Peyer's patch (tissue), 4 donors: ENCODE measurements around the gene S100A12. TPM values are rescaled to one million over a fixed set of nuclear protein-coding genes. Genes with fewer than 3 reads are reported as not detected.

ENCODE experiments used
- DNase-seq, 3 donors: peaks; one replicate each; pipeline ENCODE4 v3.0.0-alpha.2; 2017 to 2019
- H3K27ac ChIP-seq, 4 donors: fragments of 200-600 bp; sonication (generic); one replicate each; pipeline ENCODE4 v1.5.1; 2016 to 2019
- H3K27me3 ChIP-seq, 2 donors: fragments of 200-600 bp; sonication (generic); one replicate each; pipeline ENCODE4 v1.5.1; 2019
- H3K36me3 ChIP-seq, 3 donors: fragments of 200-600 bp; sonication (generic); one replicate each; pipeline ENCODE4 v1.5.1; 2016 to 2019
- H3K4me1 ChIP-seq, 4 donors: fragments of 200-600 bp; sonication (generic); one replicate each; pipeline ENCODE4 v1.5.1; 2016 to 2019
- H3K4me3 ChIP-seq, 4 donors: fragments of 200-600 bp; sonication (generic); 1 replicate in 3 of 4; 2 replicates in 1 of 4; pipeline ENCODE4 v1.5.1; 2016 to 2019; ENCODE audit warnings: mild to moderate bottlenecking in 1 of 4
- H3K9me3 ChIP-seq, 4 donors: fragments of 200-600 bp; sonication (generic); one replicate each; pipeline ENCODE4 v1.5.1; 2016 to 2019; ENCODE audit warnings: mild to moderate bottlenecking in 1 of 4
- POLR2A ChIP-seq, 2 donors: fragments of 450-650 bp; IDR thresholded peaks; one replicate each; pipeline ENCODE4 v1.5.1; 2017; ENCODE audit warnings: antibody characterized with exemption in 2 of 2, mild to moderate bottlenecking in 2 of 2, moderate library complexity in 2 of 2
- total RNA-seq, 4 donors: library from RNA; depleted of rRNA; stranded (reverse); fragments of >200 nt; gene quantifications; one replicate each; pipeline ENCODE4 v1.1.0, GENCODE V29; 2016
- TF ChIP-seq, protein P1 (sequence below), 6 experiments: fragments of 450-650 bp in 4 of 6; fragments of 200-600 bp in 2 of 6; sonication (generic) in 1 of 6; IDR thresholded peaks; one replicate each; pipeline ENCODE4 v1.5.1; 2017 to 2019; ENCODE audit warnings: antibody characterized with exemption in 6 of 6, mild to moderate bottlenecking in 3 of 6, moderate library complexity in 1 of 6

S100A12 gene
- total RNA-seq, 4 donors from 2014 or later, result not detected

DNA sequence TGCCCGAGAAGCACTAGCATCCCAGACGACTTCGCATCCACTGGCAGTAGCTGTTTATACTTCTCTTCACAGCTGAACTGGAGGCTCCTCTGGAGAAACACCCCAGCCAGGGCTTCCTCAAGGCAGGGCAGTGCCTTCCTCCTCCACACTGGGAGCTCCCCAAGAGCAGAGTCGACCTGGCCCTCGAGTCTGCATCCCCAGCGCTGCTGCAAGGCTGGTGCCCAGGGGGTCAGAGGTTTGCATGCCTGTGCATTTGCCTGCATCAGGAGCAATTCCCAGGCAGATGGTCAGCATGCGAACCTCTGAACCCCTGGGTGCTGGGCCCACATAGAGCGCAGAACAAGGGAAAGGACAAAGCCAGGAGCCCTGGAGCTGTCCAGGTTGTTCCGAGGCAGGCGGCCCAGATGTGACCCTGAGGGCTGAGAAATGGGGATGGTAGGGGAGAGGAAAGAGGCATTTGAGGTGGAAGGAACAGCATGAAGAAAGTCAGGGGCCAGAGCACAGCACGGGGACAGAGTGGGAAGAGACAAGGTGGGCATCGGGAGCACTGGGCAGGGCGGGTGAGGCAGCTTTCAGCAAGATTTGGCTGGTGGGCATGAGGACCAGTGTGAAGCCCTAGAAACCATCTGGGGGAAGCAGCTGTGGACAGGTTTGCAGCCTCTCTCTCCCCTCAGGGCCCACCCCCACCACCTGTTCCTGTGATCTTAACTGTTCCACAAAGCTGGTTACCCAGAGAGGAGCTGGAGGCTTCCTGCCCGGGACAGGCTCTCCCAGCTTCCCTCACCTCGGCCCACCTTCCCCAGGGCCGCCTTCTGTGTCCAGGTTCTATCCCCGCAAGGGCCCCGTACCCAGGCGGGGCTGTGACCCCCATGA lies 21.9 kb upstream of the S100A12 start:
- Histone ChIP-seq H3K27me3 (no peaks in the 10 kb centered on the region), H3K27ac (no peak overlapping the region), H3K36me3 (no peaks in the 10 kb centered on the region), H3K4me3 (no peak overlapping the region), H3K4me1 (no peaks in the 10 kb centered on the region), H3K9me3 (no peaks in the 10 kb centered on the region)
- no peak for DNase-seq
- TF ChIP-seq POLR2A (IDR thresholded peaks at IDR 0.05), result no peak
- TF ChIP-seq, protein P1, sequence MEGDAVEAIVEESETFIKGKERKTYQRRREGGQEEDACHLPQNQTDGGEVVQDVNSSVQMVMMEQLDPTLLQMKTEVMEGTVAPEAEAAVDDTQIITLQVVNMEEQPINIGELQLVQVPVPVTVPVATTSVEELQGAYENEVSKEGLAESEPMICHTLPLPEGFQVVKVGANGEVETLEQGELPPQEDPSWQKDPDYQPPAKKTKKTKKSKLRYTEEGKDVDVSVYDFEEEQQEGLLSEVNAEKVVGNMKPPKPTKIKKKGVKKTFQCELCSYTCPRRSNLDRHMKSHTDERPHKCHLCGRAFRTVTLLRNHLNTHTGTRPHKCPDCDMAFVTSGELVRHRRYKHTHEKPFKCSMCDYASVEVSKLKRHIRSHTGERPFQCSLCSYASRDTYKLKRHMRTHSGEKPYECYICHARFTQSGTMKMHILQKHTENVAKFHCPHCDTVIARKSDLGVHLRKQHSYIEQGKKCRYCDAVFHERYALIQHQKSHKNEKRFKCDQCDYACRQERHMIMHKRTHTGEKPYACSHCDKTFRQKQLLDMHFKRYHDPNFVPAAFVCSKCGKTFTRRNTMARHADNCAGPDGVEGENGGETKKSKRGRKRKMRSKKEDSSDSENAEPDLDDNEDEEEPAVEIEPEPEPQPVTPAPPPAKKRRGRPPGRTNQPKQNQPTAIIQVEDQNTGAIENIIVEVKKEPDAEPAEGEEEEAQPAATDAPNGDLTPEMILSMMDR (IDR thresholded peaks at IDR 0.05), result no peak

DNA sequence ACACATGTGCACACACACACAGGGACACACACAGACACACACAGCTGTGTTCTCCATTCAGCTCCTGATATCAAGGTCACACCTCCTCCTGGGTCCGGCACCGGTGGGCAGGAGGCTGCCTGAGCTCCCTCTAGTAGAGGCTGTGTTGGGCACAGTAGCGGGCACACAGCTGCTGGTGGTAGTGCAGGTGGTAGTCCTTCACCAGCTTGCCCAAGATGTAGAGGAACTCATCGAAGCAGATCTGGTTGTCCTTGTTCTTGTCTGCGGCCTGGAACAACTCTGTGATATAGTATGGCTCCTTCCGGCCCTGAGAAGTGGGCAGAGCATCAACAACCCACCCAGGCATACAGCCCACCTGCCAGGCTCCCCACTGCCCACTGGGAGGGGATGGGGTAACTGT lies 21.0 kb upstream of the S100A12 start:
- Histone ChIP-seq H3K4me3 (no peak overlapping the region), H3K27ac (no peak overlapping the region), H3K36me3 (no peaks in the 10 kb centered on the region), H3K27me3 (no peaks in the 10 kb centered on the region), H3K4me1 (no peaks in the 10 kb centered on the region), H3K9me3 (no peaks in the 10 kb centered on the region)
- TF ChIP-seq, protein P1 (IDR thresholded peaks at IDR 0.05), result no peak
- no peak for TF ChIP-seq POLR2A (IDR thresholded peaks at IDR 0.05)
- no peak for DNase-seq

DNA sequence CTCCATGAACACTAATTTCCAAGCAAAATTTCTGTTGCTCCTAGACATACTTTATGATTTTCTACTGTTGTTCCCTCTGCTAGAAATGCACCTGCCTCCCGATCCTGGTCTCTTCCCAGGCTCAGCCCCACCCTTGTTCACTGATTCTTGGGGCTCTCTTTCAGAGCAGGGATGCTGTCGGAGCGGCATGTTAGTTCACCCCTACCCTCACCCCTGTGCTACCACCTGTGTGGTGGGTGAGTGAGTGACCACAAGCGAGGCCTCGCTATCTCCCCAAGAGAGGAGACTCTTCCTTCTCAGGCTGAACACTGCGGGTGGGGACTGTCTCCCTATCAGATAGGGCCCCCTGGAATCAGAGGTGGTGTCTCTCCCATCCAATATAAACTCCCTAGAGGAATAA lies 20.4 kb upstream of the S100A12 start:
- H3K36me3 ChIP-seq, result no peaks in the 10 kb centered on the region
- no peak for TF ChIP-seq POLR2A (IDR thresholded peaks at IDR 0.05)
- TF ChIP-seq, protein P1 (IDR thresholded peaks at IDR 0.05), result no peak
- no peak for DNase-seq
- H3K4me1 ChIP-seq, result no peaks in the 10 kb centered on the region
- H3K9me3 ChIP-seq, result no peaks in the 10 kb centered on the region
- H3K27ac ChIP-seq, result no peak overlapping the region
- H3K27me3 ChIP-seq, result no peaks in the 10 kb centered on the region
- H3K4me3 ChIP-seq, result no peak overlapping the region

DNA sequence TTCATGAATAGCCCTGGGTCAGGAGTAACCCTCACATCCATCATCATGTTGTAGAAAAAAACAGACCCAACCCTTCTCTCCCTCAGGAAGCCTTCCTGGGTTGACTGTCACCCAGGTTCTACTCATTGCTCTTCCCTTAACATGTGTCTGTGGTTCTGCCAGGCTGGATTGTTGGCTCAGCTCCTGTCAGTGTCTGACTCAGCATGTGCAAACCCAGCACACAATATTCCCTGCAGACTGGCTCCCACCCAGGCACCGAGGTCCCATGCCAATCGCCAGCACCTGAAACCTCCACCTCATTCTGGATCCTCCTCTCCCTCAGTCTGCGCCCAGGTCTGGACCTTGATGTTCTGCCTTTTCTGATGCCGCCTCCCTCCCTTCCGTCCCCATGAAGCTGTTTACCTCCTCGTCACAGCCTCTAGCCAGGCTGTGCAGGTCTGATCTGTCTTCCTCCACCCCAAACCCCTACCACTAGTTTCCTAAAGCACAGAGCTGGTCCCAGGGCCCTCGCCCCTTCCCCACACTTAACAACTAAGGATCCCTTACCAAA lies 19.8 kb upstream of the S100A12 start:
- Histone ChIP-seq H3K4me3 (no peak overlapping the region), H3K4me1 (no peaks in the 10 kb centered on the region), H3K36me3 (no peaks in the 10 kb centered on the region), H3K27me3 (no peaks in the 10 kb centered on the region), H3K9me3 (no peaks in the 10 kb centered on the region), H3K27ac (no peak overlapping the region)
- TF ChIP-seq, protein P1 (IDR thresholded peaks at IDR 0.05), result no peak
- no peak for TF ChIP-seq POLR2A (IDR thresholded peaks at IDR 0.05)
- DNase-seq, result no peak

DNA sequence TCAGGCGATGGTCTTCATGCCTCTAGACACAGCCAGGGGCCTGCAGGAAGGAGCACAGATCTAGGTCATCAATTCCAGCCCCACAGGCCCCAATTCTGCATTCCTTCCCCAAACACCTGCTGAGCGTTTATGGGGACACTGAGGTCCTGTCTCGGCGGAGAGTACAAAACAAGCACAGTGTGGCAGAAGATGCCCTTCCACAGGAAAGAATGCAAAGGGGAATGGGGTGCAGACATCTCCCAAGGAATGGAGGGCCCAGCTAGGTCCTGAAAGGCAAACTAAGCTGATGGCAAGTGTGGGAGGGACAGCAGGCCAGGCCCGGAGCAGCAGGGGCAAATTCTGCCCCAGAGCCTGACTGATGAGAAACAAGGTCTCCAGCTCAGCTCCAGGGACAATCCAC lies 19.0 kb upstream of the S100A12 start:
- H3K36me3 ChIP-seq, result no peaks in the 10 kb centered on the region
- H3K27me3 ChIP-seq, result no peaks in the 10 kb centered on the region
- no peak overlapping the region for H3K27ac ChIP-seq
- H3K4me1 ChIP-seq, result no peaks in the 10 kb centered on the region
- no peaks in the 10 kb centered on the region for H3K9me3 ChIP-seq
- TF ChIP-seq POLR2A (IDR thresholded peaks at IDR 0.05), result no peak
- TF ChIP-seq, protein P1 (IDR thresholded peaks at IDR 0.05), result no peak
- no peak for DNase-seq
- no peak overlapping the region for H3K4me3 ChIP-seq
